ENCODE data around the gene CFD.

Gene CFD

GRCh38 chr19:858868-859843, at the start of gene CFD:
Gene CFD (plus strand): TSS chr19:859664. CDS start chr19:859690, 26 bp downstream.
- H3K4me3 ChIP-seq (ENCODE audit: low read length), result no peak within 1 kb of the TSS; the same call in 1 of the 2 replicates
- no peak for TF ChIP-seq ZNF274 (IDR thresholded peaks at IDR 0.05; ENCODE audit: low read depth, low read length)

GRCh38 chr19:810077-810855, 49.2 kb upstream of the CFD start:
- no peak overlapping the region for H3K4me3 ChIP-seq (ENCODE audit: low read length)
- TF ChIP-seq ZNF274 (IDR thresholded peaks at IDR 0.05; ENCODE audit: low read depth, low read length), result no peak

GRCh38 chr19:810883-811489, 48.5 kb upstream of the CFD start:
- TF ChIP-seq ZNF274 (IDR thresholded peaks at IDR 0.05; ENCODE audit: low read depth, low read length), result no peak
- H3K4me3 ChIP-seq (ENCODE audit: low read length), result no peak overlapping the region

DNA sequence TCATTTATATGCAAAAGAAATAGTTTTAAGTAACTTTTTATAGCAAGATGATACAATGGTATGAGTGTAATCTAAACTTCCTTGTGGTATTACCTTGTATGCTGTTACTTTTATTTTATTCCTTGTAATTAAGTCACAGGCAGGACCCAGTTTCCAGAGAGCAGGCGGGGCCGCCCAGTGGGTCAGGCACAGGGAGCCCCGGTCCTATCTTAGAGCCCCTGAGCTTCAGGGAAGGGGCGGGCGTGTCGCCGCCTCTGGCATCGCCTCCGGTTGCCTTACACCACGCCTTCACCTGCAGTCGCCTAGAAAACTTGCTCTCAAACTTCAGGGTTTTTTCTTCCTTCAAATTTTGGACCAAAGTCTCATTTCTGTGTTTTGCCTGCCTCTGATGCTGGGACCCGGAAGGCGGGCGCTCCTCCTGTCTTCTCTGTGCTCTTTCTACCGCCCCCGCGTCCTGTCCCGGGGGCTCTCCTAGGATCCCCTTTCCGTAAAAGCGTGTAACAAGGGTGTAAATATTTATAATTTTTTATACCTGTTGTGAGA, 47.9 kb upstream of the CFD start:
- H3K4me3 ChIP-seq (ENCODE audit: low read length), result no peak overlapping the region
- TF ChIP-seq ZNF274 (IDR thresholded peaks at IDR 0.05; ENCODE audit: low read depth, low read length), result no peak

GRCh38 chr19:812049-812746, 47.3 kb upstream of the CFD start:
- no peak for TF ChIP-seq ZNF274 (IDR thresholded peaks at IDR 0.05; ENCODE audit: low read depth, low read length)

DNA sequence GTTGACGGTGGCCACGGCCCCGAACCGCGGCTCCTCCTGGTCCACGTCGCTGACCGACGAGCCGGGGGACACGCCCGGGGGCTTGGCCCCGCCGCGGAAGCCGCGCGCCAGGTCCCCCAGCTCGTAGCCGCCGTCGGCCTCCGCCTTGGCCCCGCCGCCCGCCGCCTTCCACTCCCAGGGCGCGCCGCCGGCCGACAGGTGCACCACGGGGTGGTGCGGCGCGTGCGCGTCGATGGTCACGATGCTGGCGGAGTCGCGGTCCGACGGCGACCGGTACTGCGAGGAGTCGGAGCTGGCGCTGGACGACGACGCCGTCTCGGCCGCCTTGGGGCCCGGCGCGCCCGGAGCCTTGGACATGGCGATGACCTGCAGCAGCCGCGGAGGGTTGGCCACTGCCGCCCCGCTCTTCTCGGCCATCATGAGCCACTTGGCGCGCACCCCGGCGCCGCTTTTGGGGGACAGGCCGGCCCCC, 46.7 kb upstream of the CFD start:
- no peak overlapping the region for H3K4me3 ChIP-seq (ENCODE audit: low read length)
- TF ChIP-seq ZNF274 (IDR thresholded peaks at IDR 0.05; ENCODE audit: low read depth, low read length), result no peak

More at GRCh38 chr19:812049-812746, 47.3 kb upstream of the CFD start:
- H3K4me3 ChIP-seq (ENCODE audit: low read length), result no peak overlapping the region

DNA sequence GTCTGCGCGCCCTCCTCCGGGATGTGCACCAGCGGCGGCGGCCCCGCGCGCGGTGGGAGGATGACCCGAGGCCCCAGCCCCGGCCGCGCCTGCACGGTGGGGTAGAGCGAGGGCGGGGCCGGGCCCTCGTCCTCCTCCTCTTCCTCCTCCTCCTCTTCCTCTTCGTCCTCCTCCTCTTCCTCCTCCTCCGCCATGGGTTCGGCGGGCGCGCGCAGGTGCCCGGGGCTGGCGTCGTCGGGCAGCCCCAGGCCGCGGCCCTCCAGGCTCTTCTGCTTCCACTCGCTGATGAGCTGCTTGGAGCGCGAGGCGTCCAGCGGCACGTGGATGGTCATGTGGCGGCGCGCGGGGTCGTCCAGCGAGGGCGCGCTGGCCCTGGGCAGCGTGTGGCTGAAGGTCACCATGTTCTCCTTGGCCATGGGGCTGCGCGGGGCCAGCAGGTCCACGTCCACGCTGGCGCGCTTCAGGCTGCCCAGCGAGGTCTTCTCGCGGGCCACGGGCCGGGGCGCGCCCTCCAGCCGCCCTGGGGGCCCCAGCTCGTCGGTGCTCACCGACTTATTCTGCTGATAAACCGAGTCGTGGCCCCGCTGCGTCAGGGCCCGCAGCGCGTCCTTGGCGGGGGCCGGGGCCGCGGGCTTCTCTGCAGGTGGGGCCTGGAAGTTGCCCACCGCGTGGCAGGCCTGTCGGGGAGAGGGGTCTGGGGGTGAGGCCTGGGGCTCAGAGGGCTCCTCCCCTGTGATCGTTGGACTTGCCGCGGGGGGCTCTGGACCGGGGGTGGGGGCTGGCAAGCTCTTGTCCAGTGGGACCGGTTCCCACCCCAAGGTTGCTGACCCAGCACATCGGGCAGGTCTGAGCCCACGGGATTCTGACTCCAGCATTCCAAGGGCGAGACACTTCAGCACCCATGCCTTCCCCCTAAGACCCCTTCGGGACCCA, 46.0 kb upstream of the CFD start:
- H3K4me3 ChIP-seq (ENCODE audit: low read length), result no peak overlapping the region
- no peak for TF ChIP-seq ZNF274 (IDR thresholded peaks at IDR 0.05; ENCODE audit: low read depth, low read length)

DNA sequence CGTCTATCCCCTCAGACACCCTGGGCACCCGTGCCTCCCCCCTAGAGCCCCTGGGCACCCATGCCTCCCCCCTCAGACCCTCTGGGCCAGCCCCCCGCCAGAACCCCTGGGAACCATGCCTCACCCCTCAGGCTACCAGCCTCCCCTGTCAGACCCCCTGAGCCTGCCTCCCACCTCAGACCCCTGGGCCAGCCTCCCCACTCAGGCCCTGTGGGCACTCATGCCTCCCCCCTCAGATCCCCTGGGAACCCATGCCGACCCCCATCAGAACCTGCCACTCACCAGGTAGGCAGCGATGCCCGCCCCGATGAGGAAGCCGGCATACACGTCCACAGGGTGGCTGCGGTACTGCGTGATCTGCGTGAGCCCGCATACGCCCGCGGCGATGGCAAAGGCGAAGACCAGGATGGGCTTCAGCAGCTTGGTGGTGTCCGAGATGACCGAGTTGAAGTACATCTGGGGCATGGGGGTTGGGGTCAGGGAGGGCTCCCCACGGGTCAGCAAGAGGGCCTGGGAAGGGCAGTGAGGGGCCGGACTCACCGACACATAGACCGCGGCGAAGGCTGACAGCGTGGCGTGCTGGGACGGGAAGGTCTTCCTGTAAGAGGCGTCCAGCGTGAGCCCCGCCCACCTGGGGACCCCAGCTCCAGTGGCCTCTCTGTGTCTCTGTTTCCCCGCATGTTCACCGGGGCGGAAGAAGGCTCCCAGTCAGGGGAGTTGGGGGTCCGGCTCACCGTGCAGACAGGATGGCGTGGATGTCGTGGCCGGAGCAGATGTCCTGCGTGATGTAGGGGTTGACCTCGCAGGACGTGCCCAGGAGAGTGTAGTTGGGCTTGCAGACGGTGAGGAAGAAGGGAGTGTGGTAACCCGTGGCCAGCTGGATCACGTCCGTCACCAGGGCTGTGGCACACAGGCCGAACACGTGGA, 45.0 kb upstream of the CFD start:
- H3K4me3 ChIP-seq (ENCODE audit: low read length), result no peak overlapping the region
- TF ChIP-seq ZNF274 (IDR thresholded peaks at IDR 0.05; ENCODE audit: low read depth, low read length), result no peak

- no peak for TF ChIP-seq ZNF274 (IDR thresholded peaks at IDR 0.05; ENCODE audit: low read depth, low read length)
- H3K4me3 ChIP-seq (ENCODE audit: low read length), result no peak overlapping the region
Observed at GRCh38 chr19:815079-815774, 44.2 kb upstream of the CFD start.

DNA sequence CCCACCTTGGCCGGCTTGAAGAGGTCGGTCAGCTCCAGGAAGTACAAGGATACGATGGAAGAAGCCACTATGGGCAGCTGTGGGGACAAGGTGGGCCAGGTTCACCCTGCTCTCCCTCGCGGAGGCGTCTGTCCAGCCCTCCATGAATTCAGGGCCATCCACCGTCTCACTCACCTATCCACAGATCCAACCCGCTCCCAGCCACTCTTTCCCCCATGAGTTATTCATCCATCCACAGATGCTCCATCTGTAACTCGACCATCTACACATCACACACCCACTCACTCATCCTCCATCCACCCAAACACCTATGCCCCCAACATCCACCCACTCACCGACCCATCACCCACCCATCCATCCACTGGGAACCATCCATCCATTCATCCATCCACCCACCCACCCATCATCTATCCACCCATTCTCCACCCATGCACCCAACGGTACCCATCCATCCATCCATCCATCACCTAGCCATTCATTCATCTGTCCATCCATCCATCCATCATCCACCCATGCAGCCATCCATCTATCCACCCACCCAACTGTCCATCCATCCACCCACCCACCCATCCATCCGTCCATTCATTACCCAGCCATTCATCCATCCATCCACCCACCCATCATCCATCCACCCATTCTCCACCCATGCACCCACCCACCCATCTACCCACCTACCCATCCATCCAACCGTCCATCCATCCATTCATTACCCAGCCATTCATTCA, 43.5 kb upstream of the CFD start:
- no peak overlapping the region for H3K4me3 ChIP-seq (ENCODE audit: low read length)
- TF ChIP-seq ZNF274 (IDR thresholded peaks at IDR 0.05; ENCODE audit: low read depth, low read length), result no peak
